GM12872 (cell line): ENCODE measurements around the gene PAPLN.

Source experiments
- CTCF ChIP-seq: IDR thresholded peaks from 3 replicates; pipeline ENCODE4 v1.5.1; 2011; ENCODE audit warnings: low read depth, mild to moderate bottlenecking, low read length, moderate library complexity; ENCODE audit not compliant: insufficient read depth

PAPLN gene

GRCh38 chr14:73237786-73238423, 599 bp downstream of the PAPLN start:
- TF ChIP-seq CTCF, result no peak

GRCh38 chr14:73238424-73238852, 1.1 kb downstream of the PAPLN start:
- no peak for TF ChIP-seq CTCF

- no peak for TF ChIP-seq CTCF
Measured at GRCh38 chr14:73238941-73239340, 1.6 kb downstream of the PAPLN start.

GRCh38 chr14:73239393-73240241, 2.3 kb downstream of the PAPLN start:
- TF ChIP-seq CTCF, result no peak

- no peak for TF ChIP-seq CTCF
Measured at GRCh38 chr14:73240816-73241480, 3.6 kb downstream of the PAPLN start.

GRCh38 chr14:73241481-73242165, 4.3 kb downstream of the PAPLN start:
- TF ChIP-seq CTCF, result no peak

- no peak for TF ChIP-seq CTCF
Measured at GRCh38 chr14:73242357-73242901, 5.1 kb downstream of the PAPLN start.
